Transverse colon (tissue), 4 donors: ENCODE measurements around the gene SYTL5. TPM values are rescaled to one million over a fixed set of nuclear protein-coding genes. Genes with fewer than 3 reads are reported as not detected.

Source experiments
- DNase-seq: peaks from one replicate; pipeline ENCODE4 v3.0.0-alpha.2; 2019
- H3K27ac ChIP-seq, 4 donors: fragments of 200-600 bp; sonication (generic); 2 replicates each; pipeline ENCODE4 v1.5.1; 2016 to 2018; ENCODE audit warnings: inconsistent platforms in 4 of 4
- H3K27me3 ChIP-seq: fragments of 200-600 bp; sonication (generic); 2 replicates; pipeline ENCODE4 v1.5.1; 2017; ENCODE audit warnings: inconsistent platforms
- H3K36me3 ChIP-seq, 4 donors: fragments of 200-600 bp; sonication (generic); 2 replicates each; pipeline ENCODE4 v1.5.1; 2017 to 2019; ENCODE audit warnings: inconsistent platforms in 4 of 4
- H3K4me1 ChIP-seq, 4 donors: fragments of 200-600 bp; sonication (generic); 2 replicates each; pipeline ENCODE4 v1.5.1; 2017 to 2020; ENCODE audit warnings: inconsistent platforms in 4 of 4
- H3K4me3 ChIP-seq, 4 donors: fragments of 200-600 bp; sonication (generic); 1 replicate in 1 of 4; 2 replicates in 3 of 4; pipeline versions ENCODE4 v1.5.1 to v1.6.1; 2017 to 2019; ENCODE audit warnings: inconsistent platforms in 4 of 4
- H3K9me3 ChIP-seq, 2 donors: fragments of 200-600 bp; sonication (generic); 2 replicates each; pipeline ENCODE4 v1.5.1; 2017 to 2019; ENCODE audit warnings: inconsistent platforms in 2 of 2
- CTCF ChIP-seq, 5 experiments: fragments of 200-600 bp in 3 of 5; fragments of 450-650 bp in 2 of 5; sonication (generic) in 3 of 5; IDR thresholded peaks; 1 replicate in 2 of 5; 2 replicates in 3 of 5; pipeline ENCODE4 v1.5.1; 2016 to 2017; ENCODE audit warnings: antibody characterized with exemption in 5 of 5, inconsistent platforms in 3 of 5, mild to moderate bottlenecking in 2 of 5, moderate library complexity in 1 of 5
- EP300 ChIP-seq: sonication (generic); formaldehyde crosslinking; IDR thresholded peaks from one replicate; pipeline ENCODE4 v1.6.1; 2017; ENCODE audit warnings: antibody characterized with exemption, low read depth
- POLR2A ChIP-seq: fragments of 450-650 bp; IDR thresholded peaks from one replicate; pipeline ENCODE4 v1.6.1; 2016; ENCODE audit warnings: antibody characterized with exemption, mild to moderate bottlenecking, moderate library complexity
- POLR2AphosphoS5 ChIP-seq, 3 donors: sonication (generic); formaldehyde crosslinking; IDR thresholded peaks; one replicate each; pipeline ENCODE4 v1.6.1; 2016; ENCODE audit warnings: antibody characterized with exemption in 3 of 3
- WGBS, 2 donors: methylation state at CpG; one replicate each; pipeline ENCODE4 v1.1.5; 2018; ENCODE audit warnings: low coverage in 1 of 2; 5-methylcytosine and 5-hydroxymethylcytosine counted together
- in situ Hi-C, 4 donors: fragments of 200-750 bp; cut with MboI; loops; one replicate each; pipeline versions ENCODE4 v1.15.0 to v1.15.1; 2017; ENCODE audit warnings: low sequenced_read_pairs in 3 of 4, low pct_ligation_motif_present in 1 of 4, low pct_unique_long_range_greater_than_20kb in 1 of 4
- intact Hi-C: fragments of 100-400 bp; cut with DNase I; formaldehyde crosslinking; loops from one replicate; pipeline ENCODE4 v1.15.1; 2023; ENCODE audit warnings: low total_unique reads
- total RNA-seq, 4 donors: library from RNA; depleted of rRNA; stranded (reverse); fragments of >200 nt; gene quantifications; one replicate each; pipeline ENCODE4 v1.1.0, GENCODE V29; 2016

Gene SYTL5
- total RNA-seq, 4 donors from 2014 or later = 0.60 to 8.1 (median 5.5) TPM

DNA sequence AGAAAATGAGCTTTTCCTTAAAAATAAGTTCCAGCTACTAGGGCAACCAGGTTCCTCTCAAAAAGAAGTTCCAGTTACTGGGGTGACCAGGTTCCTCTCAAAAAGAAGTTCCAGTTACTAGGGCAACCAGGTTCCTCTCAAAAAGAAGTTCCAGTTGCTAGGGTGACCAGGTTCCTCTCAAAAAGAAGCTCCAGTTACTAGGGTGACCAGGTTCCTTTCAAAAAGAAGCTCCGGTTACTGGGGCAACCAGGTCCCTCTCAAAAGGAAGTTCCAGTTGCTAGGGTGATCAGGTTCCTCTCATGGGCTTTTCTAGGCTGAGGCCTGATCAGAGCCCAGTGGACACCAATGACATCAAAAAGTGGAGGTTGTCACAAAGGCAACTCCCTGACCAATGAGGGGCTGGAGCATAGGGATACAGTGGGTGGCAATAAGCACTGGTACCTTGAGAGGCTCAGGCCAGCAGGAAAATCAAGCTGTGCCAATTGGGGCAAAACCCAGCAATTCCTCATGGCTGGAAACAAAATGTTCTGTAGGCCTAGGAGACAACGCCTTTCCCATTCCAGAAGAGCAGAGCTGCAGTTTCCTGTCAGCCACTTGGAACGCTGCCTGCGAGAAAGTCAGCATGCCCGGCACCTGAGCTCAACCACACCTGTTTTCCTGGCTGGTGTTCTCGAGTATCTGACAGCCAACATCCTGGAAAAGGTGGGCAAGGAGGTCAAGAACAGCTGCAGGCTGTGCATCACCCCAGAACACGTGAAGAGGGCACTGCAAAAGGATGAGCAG, 12.3 kb upstream of the SYTL5 start:
- H3K4me3 ChIP-seq = no peak overlapping the region
- H3K36me3 ChIP-seq = no peaks in the 10 kb centered on the region
- DNase-seq = peak; percentile 68
- intact Hi-C loops = no loop called here
- H3K27me3 ChIP-seq = no peaks in the 10 kb centered on the region
- peak overlapping the region; percentile 26 to 73 (median 66) for H3K27ac ChIP-seq
- 58% methylated on average over 7 of the region's 7 CpGs; no CpG with 5 or more reads in 1 of the 2 donors for WGBS, 2 donors
- peak in 1 of 5 experiments; percentile 49 for TF ChIP-seq CTCF (IDR thresholded peaks at IDR 0.05)
- peak in 1 of 3 donors; percentile 39 for TF ChIP-seq POLR2AphosphoS5 (IDR thresholded peaks at IDR 0.05)
- no peak for TF ChIP-seq POLR2A
- H3K9me3 ChIP-seq = no peaks in the 10 kb centered on the region
- in situ Hi-C loops = no loop called here
- peaks cover 0 to 7% (median 0%) of the 10 kb centered on the region in 4 donors for H3K4me1 ChIP-seq

- intact Hi-C loops = no loop called here
- 55% methylated on average over 1 of the region's 1 CpG; no CpG with 5 or more reads in 1 of the 2 donors for WGBS, 2 donors
- H3K27me3 ChIP-seq = no peaks in the 10 kb centered on the region
- H3K4me1 ChIP-seq = peaks cover 0 to 7% (median 0%) of the 10 kb centered on the region in 4 donors
- H3K27ac ChIP-seq = no peak overlapping the region
- TF ChIP-seq POLR2A = no peak
- no peak for TF ChIP-seq EP300
- no peak for TF ChIP-seq POLR2AphosphoS5 (IDR thresholded peaks at IDR 0.05)
- TF ChIP-seq CTCF (IDR thresholded peaks at IDR 0.05) = no peak
- in situ Hi-C loops = no loop called here
- H3K4me3 ChIP-seq = no peak overlapping the region
- no peaks in the 10 kb centered on the region for H3K36me3 ChIP-seq
- DNase-seq = no peak
- no peaks in the 10 kb centered on the region for H3K9me3 ChIP-seq
These were observed 10.9 kb upstream of the SYTL5 start for GRCh38 chrX:37995428-37995827.

DNA sequence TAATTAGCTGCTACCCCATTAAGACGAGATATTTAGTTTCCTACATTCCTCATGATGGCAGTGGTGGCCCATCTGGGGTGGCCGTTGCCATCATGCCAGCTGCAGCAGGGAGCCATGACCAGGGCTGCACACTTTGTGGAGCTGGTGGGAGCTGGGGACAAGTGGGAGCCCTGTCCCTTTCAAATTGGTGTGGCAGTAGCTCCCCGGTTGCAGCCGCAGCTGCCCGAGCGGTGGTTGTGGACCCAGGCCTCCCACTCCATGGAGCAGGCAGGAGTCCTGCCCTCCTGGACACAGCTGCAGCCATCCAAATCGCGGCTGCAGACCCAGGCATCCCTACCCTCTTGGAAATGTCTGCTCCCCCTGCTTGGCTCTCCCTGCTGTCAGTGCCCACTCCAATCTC, 9.3 kb upstream of the SYTL5 start:
- 83% methylated on average over 8 of the region's 8 CpGs; no CpG with 5 or more reads in 1 of the 2 donors for WGBS, 2 donors
- intact Hi-C loops = no loop called here
- peaks cover 0 to 5% (median 0%) of the 10 kb centered on the region in 4 donors for H3K4me1 ChIP-seq
- no peaks in the 10 kb centered on the region for H3K36me3 ChIP-seq
- no peak overlapping the region for H3K27ac ChIP-seq
- H3K4me3 ChIP-seq = no peak overlapping the region
- DNase-seq = no peak
- no peaks in the 10 kb centered on the region for H3K9me3 ChIP-seq
- in situ Hi-C loops = no loop called here
- no peak for TF ChIP-seq POLR2AphosphoS5 (IDR thresholded peaks at IDR 0.05)
- no peaks in the 10 kb centered on the region for H3K27me3 ChIP-seq

DNA sequence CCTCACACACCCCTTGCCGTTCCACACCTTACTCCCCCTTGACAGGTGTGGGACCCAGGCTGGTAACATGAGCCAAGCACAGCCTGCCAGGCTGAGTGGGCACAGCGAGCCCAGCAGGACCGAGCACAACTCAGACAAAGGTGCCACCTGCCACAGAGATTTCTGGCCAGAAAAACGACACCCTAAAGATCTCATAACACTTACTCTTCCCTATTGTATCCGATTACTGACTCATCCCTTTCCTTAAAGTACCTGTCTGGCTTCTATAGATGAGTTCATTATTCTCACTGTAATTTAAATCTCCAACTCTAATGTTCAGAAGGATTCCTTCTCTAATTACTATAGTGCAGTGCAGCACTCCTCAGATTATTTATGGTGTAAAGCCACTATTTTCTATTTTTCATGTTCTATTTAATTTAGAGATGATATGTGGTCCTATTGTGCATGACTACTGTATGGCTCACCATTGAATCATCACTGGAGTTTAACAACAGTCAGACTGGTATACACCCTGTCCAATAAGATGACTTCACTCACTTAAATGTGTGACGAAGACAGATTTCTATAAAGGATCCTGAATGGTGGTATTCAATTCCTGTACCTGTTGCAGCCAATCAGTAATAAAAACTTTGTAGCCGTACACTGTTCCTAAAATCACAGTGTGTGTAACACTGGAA, 7.6 kb upstream of the SYTL5 start:
- Histone ChIP-seq H3K27ac (no peak overlapping the region), H3K9me3 (no peaks in the 10 kb centered on the region), H3K27me3 (no peaks in the 10 kb centered on the region), H3K36me3 (no peaks in the 10 kb centered on the region), H3K4me3 (no peak overlapping the region), H3K4me1 (no peaks in the 10 kb centered on the region)
- no peak for DNase-seq
- TF ChIP-seq CTCF (IDR thresholded peaks at IDR 0.05) = no peak
- no peak for TF ChIP-seq POLR2A
- TF ChIP-seq POLR2AphosphoS5 (IDR thresholded peaks at IDR 0.05) = no peak
- intact Hi-C loops = no loop called here
- in situ Hi-C loops = no loop called here
- WGBS, 2 donors = 36 to 68% methylated on average over 3 to 7 of the region's 7 CpGs
